HG03108 (cell line): Measurements from ENCODE around the gene CNIH2.
A peak's percentile ranks its signal among the peaks of the same experiment; 100 is the strongest.

Experiments
- ATAC-seq: cut with Tn5 transposase; IDR thresholded peaks from one replicate; pipeline ENCODE4 v1.9.1; 2021; ENCODE audit warnings: moderate library complexity; ENCODE audit not compliant: unreplicated experiment

CNIH2 gene

GRCh38 chr11:66327171-66328030, 49.4 kb downstream of the CNIH2 start:
- no peak for ATAC-seq

GRCh38 chr11:66328031-66328301, 50.0 kb downstream of the CNIH2 start:
- ATAC-seq: no peak

- peak; percentile 65 for ATAC-seq
Observed at GRCh38 chr11:66328302-66329144, 50.5 kb downstream of the CNIH2 start.

- ATAC-seq: no peak
Observed at GRCh38 chr11:66329165-66329673, 51.2 kb downstream of the CNIH2 start.

GRCh38 chr11:66330931-66331330, 53.0 kb downstream of the CNIH2 start:
- no peak for ATAC-seq

- ATAC-seq: no peak
Observed at GRCh38 chr11:66331542-66332370, 53.8 kb downstream of the CNIH2 start.

GRCh38 chr11:66332371-66333219, 54.6 kb downstream of the CNIH2 start:
- no peak for ATAC-seq

- no peak for ATAC-seq
Observed at GRCh38 chr11:66333220-66333877, 55.4 kb downstream of the CNIH2 start.
